Fibroblast of lung (primary cell): ENCODE measurements around the gene CLNK. TPM values are rescaled to one million over a fixed set of nuclear protein-coding genes. Genes with fewer than 3 reads are reported as not detected.

Experiments
- DNase-seq, 2 donors: peaks; one replicate each; pipeline versions ENCODE4 v3.0.0 to v3.0.0-alpha.2; 2010; ENCODE audit warnings: low read depth in 2 of 2
- H2AFZ ChIP-seq: 2 replicates; pipeline ENCODE4 v1.5.1; 2012; ENCODE audit warnings: low read length, control low read depth, inconsistent platforms
- H3K27ac ChIP-seq: 2 replicates; pipeline ENCODE4 v1.5.1; 2011; ENCODE audit warnings: low read length, control low read depth; ENCODE audit not compliant: insufficient read depth
- H3K27me3 ChIP-seq: 2 replicates; pipeline ENCODE4 v1.5.1; 2011; ENCODE audit warnings: mild to moderate bottlenecking, low read length; ENCODE audit not compliant: control insufficient read depth, insufficient read depth
- H3K36me3 ChIP-seq: 2 replicates; pipeline ENCODE4 v1.5.1; 2011; ENCODE audit warnings: low read length; ENCODE audit not compliant: control insufficient read depth, insufficient read depth
- H3K4me1 ChIP-seq: 2 replicates; pipeline ENCODE4 v1.5.1; 2011; ENCODE audit warnings: low read length; ENCODE audit not compliant: control insufficient read depth, insufficient read depth; ENCODE audit errors: extremely low read depth
- H3K4me2 ChIP-seq: 2 replicates; pipeline ENCODE4 v1.5.1; 2011; ENCODE audit warnings: low read length, control low read depth; ENCODE audit not compliant: insufficient read depth; ENCODE audit errors: extremely low read depth
- H3K4me3 ChIP-seq, 4 experiments: fragments of 200-600 bp in 1 of 4; sonication (generic) in 1 of 4; replicated peaks in 1 of 4; 2 replicates each; pipeline ENCODE4 v1.5.1; 2011 to 2016; ENCODE audit warnings: low read length in 4 of 4, low read depth in 3 of 4, mild to moderate bottlenecking in 3 of 4, control low read depth in 2 of 4, inconsistent platforms in 1 of 4, mixed read lengths in 1 of 4; ENCODE audit not compliant: insufficient read depth in 1 of 4; ENCODE audit errors: control extremely low read depth in 1 of 4
- H3K79me2 ChIP-seq: 2 replicates; pipeline ENCODE4 v1.5.1; 2012; ENCODE audit warnings: mild to moderate bottlenecking, low read length, inconsistent platforms; ENCODE audit not compliant: control insufficient read depth, insufficient read depth
- H3K9ac ChIP-seq: 2 replicates; pipeline ENCODE4 v1.5.1; 2011; ENCODE audit warnings: mild to moderate bottlenecking, low read length, control low read depth; ENCODE audit not compliant: insufficient read depth
- H3K9me3 ChIP-seq: 2 replicates; pipeline ENCODE4 v1.5.1; 2012; ENCODE audit warnings: low read depth, low read length; ENCODE audit not compliant: control insufficient read depth, insufficient read depth
- H4K20me1 ChIP-seq: 2 replicates; pipeline ENCODE4 v1.5.1; 2011; ENCODE audit warnings: low read length; ENCODE audit not compliant: control insufficient read depth, insufficient read depth; ENCODE audit errors: extremely low read depth
- EZH2 ChIP-seq: IDR thresholded peaks from 2 replicates; pipeline ENCODE4 v1.5.1; 2012; ENCODE audit warnings: low read length, control low read depth, mild to moderate bottlenecking; ENCODE audit errors: missing control alignments
- polyA plus RNA-seq, 2 donors: library from polyadenylated mRNA; depleted of rRNA in 1 of 2; stranded (reverse) in 1 of 2; unstranded in 1 of 2; fragments of >200 nt; gene quantifications; 2 replicates each; pipeline ENCODE4 v1.2.1, GENCODE V29; 2011 to 2012; ENCODE audit warnings: missing spikeins in 1 of 2
- total RNA-seq: library from RNA; depleted of rRNA; stranded (reverse); fragments of >200 nt; gene quantifications from 2 replicates; pipeline ENCODE4 v1.2.1, GENCODE V29; 2014
- TF ChIP-seq, protein P1 (sequence below), 2 donors: IDR thresholded peaks in 1 of 2; conservative IDR thresholded peaks in 1 of 2; 1 replicate in 1 of 2; 2 replicates in 1 of 2; pipeline ENCODE4 v1.5.1; 2011 to 2012; ENCODE audit warnings: low read length in 2 of 2, control low read depth in 1 of 2, inconsistent platforms in 1 of 2, low read depth in 1 of 2, mild to moderate bottlenecking in 1 of 2

The CLNK gene
- total and polyA plus RNA-seq, 2 donors (not counting 1 experiment from before 2014, with no cell fraction given), result not detected

DNA sequence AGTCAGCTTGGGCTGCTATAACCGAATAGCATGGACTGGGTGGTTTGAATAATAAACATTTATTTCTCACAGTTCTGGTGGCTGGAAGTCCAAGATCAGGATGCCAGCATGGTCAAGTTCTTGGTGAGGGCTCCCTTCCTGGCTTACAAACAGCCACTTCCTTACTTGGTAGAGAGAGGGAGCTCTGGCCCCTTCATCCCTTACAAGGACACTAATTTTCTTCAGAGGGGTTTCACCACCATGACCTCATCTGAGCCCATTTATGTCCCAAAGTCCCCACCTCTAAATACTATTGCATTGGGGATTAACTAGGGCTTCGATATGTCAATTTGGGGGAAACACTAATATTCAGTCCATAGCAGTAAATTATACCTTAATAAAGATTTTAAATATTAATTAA, 61.8 kb downstream of the CLNK start:
- no peak overlapping the region for H3K9ac ChIP-seq
- no peaks in the 10 kb centered on the region for H3K9me3 ChIP-seq
- TF ChIP-seq, protein P1, sequence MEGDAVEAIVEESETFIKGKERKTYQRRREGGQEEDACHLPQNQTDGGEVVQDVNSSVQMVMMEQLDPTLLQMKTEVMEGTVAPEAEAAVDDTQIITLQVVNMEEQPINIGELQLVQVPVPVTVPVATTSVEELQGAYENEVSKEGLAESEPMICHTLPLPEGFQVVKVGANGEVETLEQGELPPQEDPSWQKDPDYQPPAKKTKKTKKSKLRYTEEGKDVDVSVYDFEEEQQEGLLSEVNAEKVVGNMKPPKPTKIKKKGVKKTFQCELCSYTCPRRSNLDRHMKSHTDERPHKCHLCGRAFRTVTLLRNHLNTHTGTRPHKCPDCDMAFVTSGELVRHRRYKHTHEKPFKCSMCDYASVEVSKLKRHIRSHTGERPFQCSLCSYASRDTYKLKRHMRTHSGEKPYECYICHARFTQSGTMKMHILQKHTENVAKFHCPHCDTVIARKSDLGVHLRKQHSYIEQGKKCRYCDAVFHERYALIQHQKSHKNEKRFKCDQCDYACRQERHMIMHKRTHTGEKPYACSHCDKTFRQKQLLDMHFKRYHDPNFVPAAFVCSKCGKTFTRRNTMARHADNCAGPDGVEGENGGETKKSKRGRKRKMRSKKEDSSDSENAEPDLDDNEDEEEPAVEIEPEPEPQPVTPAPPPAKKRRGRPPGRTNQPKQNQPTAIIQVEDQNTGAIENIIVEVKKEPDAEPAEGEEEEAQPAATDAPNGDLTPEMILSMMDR (conservative IDR thresholded peaks at IDR 0.05 in 1 of 2, IDR thresholded peaks at IDR 0.05 in 1 of 2; ENCODE audit: low read depth in 1 of 2, low read length in 2 of 2), result peak in 1 of 2 donors; percentile 54
- TF ChIP-seq EZH2, result no peak
- no peaks in the 10 kb centered on the region for H4K20me1 ChIP-seq
- no peak overlapping the region for H2AFZ ChIP-seq
- no peaks in the 10 kb centered on the region for H3K79me2 ChIP-seq
- H3K36me3 ChIP-seq, result no peaks in the 10 kb centered on the region
- no peak overlapping the region for H3K4me3 ChIP-seq
- H3K4me2 ChIP-seq, result no peak overlapping the region
- no peak overlapping the region for H3K27ac ChIP-seq
- H3K4me1 ChIP-seq, result no peaks in the 10 kb centered on the region
- DNase-seq, result peak in 1 of 2 donors; percentile 29
- peaks cover 13% of the 10 kb centered on the region for H3K27me3 ChIP-seq

- peaks cover 4% of the 10 kb centered on the region for H3K27me3 ChIP-seq
- no peak overlapping the region for H3K4me3 ChIP-seq
- H3K27ac ChIP-seq, result no peak overlapping the region
- H3K4me2 ChIP-seq, result no peak overlapping the region
- H4K20me1 ChIP-seq, result no peaks in the 10 kb centered on the region
- H3K36me3 ChIP-seq, result no peaks in the 10 kb centered on the region
- H3K79me2 ChIP-seq, result no peaks in the 10 kb centered on the region
- DNase-seq, result no peak
- TF ChIP-seq, protein P1 (conservative IDR thresholded peaks at IDR 0.05 in 1 of 2, IDR thresholded peaks at IDR 0.05 in 1 of 2; ENCODE audit: low read depth in 1 of 2, low read length in 2 of 2), result no peak
- TF ChIP-seq EZH2, result no peak
- H2AFZ ChIP-seq, result no peak overlapping the region
- H3K9ac ChIP-seq, result no peak overlapping the region
- no peaks in the 10 kb centered on the region for H3K4me1 ChIP-seq
- no peaks in the 10 kb centered on the region for H3K9me3 ChIP-seq
Measured at GRCh38 chr4:10620935-10621488, 63.6 kb downstream of the CLNK start.

DNA sequence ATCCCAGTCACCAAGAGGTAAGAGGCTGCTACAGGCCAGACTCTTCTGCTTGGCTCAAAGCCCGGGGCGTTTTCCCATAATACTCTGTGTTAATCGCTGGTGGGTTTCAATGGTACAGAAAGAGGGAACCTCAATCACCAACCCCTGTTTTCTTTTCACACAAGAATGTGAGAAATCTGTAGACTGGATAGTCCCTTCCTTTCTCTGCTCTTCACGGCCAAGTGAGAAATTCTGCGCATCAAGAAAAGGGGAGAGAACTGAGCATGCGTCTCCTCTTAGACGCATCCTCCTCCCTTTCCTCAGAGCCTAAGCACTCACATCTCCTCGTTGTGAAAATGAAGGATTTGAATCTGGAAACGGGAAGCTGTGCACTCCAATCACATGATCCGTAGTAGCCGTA, 64.7 kb downstream of the CLNK start:
- H3K9me3 ChIP-seq, result no peaks in the 10 kb centered on the region
- H2AFZ ChIP-seq, result no peak overlapping the region
- no peak overlapping the region for H3K4me2 ChIP-seq
- no peak overlapping the region for H3K9ac ChIP-seq
- no peak overlapping the region for H3K27ac ChIP-seq
- no peak for DNase-seq
- H3K36me3 ChIP-seq, result no peaks in the 10 kb centered on the region
- TF ChIP-seq, protein P1 (conservative IDR thresholded peaks at IDR 0.05 in 1 of 2, IDR thresholded peaks at IDR 0.05 in 1 of 2; ENCODE audit: low read depth in 1 of 2, low read length in 2 of 2), result no peak
- TF ChIP-seq EZH2, result no peak
- H3K27me3 ChIP-seq, result no peaks in the 10 kb centered on the region
- no peaks in the 10 kb centered on the region for H3K79me2 ChIP-seq
- H3K4me3 ChIP-seq, result no peak overlapping the region
- H3K4me1 ChIP-seq, result no peaks in the 10 kb centered on the region
- H4K20me1 ChIP-seq, result no peaks in the 10 kb centered on the region
